HG03066 (cell line): ENCODE data around the gene LYAR.

ENCODE experiments used
- ATAC-seq: cut with Tn5 transposase; IDR thresholded peaks from one replicate; pipeline ENCODE4 v1.9.1; 2021; ENCODE audit warnings: low read depth; ENCODE audit not compliant: unreplicated experiment

LYAR gene

GRCh38 chr4:4317496-4318232 lies 27.7 kb upstream of the LYAR start:
- no peak for ATAC-seq

- no peak for ATAC-seq
These were observed 26.2 kb upstream of the LYAR start for GRCh38 chr4:4316150-4316495.

DNA sequence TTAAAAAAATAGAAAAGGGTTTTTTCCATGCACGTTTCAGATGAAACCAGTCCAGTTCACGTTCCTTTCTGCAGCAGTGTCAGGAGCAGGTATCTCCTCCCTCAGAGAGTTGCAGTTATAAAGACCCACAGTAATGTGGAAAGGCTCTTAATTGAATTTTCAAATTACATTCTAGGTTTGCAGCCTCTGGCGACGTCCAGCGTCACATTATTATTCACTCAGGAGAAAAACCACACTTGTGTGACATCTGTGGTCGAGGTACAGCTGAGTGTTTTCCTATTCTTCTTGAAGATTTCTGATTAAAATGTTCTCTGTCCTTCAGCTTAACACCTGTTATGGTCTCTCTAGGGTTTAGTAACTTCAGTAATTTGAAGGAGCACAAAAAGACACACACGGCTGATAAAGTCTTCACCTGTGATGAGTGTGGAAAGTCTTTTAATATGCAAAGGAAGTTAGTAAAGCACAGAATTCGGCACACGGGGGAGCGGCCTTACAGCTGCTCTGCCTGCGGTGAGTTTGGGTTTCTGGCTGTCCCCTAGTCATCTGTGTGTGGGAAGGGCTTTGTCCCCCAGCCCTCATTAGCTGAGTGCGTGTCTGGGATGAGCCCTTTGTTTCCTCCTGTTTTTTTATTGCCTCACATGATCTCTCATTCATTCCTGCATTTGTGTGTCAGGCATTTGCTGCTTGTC lies 25.7 kb upstream of the LYAR start:
- ATAC-seq, result no peak

DNA sequence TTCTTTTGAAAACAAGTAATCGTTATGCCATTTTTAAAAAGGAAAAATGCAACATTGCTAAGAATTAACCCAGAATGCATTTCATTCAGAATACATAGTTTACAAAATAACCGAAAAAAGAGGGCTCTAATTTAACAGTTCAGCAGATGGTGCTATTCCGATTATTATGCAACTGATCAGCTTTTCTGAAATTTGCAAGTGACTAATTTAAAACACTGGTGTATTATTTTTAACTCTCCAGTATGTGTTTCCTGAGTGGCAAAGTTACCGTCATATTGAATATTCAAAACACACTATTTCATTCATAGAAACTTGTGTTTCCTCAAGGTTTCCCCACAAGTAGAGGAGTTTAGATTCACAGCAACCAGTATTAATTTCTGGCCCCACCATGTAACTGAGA lies 21.2 kb upstream of the LYAR start:
- no peak for ATAC-seq

GRCh38 chr4:4308800-4309441 lies 19.0 kb upstream of the LYAR start:
- ATAC-seq, result no peak

- ATAC-seq, result no peak
These were observed 17.0 kb upstream of the LYAR start for GRCh38 chr4:4306920-4307319.

- ATAC-seq, result no peak
These were observed 12.5 kb upstream of the LYAR start for GRCh38 chr4:4302416-4302815.

DNA sequence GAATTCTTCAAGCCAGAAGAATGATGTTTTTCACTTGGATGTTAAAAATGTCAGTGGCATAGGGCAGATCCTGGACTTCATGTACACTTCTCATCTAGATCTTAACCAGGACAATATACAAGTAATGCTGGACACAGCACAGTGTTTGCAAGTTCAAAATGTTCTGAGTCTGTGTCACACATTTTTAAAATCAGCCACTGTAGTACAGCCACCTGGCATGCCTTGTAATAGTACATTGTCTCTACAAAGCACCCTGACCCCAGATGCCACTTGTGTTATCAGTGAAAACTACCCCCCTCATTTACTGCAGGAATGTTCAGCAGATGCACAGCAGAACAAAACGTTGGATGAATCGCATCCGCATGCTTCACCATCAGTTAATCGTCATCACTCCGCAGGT lies 12.0 kb upstream of the LYAR start:
- no peak for ATAC-seq

GRCh38 chr4:4299006-4299405 lies 9.1 kb upstream of the LYAR start:
- no peak for ATAC-seq

DNA sequence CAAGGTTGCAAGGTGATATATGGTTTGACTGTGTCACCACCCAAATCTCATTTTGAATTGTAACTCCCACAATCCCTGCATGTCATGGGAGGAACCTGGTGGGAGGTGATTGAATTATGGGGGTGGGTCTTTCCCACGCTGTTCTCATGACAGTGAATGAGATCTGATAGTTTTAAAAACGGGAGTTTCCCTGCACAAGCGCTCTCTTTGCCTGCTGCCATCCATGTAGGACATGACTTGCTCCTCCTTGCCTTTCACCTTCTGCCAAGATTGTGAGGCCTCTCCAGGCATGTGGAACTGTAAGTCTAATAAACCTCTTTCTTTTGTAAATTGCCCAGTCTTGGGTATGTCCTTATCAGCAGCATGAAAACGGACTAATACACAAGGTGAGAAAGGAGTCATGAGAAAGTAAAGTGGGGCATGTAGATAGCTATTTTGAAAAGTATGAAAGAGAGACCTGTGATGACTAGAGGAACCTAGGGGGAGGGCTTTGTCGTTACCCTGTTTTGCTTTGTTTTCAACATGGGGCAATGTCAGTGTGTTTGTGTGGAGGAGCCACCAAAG lies 6.4 kb upstream of the LYAR start:
- no peak for ATAC-seq

DNA sequence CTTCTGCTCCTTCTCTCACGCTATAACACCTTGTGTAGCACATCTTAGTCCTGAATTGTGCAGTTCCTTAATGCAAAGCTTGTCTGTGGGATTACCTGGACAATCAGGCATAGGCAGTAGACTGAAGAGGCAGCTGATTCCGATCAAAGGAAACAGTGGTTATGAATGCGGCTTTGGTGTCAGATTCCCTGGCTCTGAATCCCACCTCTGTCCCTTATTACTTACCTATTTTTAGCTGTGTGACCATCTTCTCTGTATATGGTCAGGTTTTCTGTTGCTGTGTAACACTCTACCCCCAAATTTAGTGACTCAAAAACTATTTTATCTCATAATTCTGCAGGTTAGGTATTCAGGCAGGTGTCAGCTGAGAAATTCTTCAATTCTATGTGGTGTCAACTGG lies 3.3 kb upstream of the LYAR start:
- ATAC-seq, result no peak

GRCh38 chr4:4289597-4289940 lies 385 bp downstream of the LYAR start:
- ATAC-seq, result peak; percentile 22

- no peak for ATAC-seq
These were observed 899 bp downstream of the LYAR start for GRCh38 chr4:4289055-4289454.

GRCh38 chr4:4288098-4288497 lies 1.9 kb downstream of the LYAR start:
- ATAC-seq, result no peak

DNA sequence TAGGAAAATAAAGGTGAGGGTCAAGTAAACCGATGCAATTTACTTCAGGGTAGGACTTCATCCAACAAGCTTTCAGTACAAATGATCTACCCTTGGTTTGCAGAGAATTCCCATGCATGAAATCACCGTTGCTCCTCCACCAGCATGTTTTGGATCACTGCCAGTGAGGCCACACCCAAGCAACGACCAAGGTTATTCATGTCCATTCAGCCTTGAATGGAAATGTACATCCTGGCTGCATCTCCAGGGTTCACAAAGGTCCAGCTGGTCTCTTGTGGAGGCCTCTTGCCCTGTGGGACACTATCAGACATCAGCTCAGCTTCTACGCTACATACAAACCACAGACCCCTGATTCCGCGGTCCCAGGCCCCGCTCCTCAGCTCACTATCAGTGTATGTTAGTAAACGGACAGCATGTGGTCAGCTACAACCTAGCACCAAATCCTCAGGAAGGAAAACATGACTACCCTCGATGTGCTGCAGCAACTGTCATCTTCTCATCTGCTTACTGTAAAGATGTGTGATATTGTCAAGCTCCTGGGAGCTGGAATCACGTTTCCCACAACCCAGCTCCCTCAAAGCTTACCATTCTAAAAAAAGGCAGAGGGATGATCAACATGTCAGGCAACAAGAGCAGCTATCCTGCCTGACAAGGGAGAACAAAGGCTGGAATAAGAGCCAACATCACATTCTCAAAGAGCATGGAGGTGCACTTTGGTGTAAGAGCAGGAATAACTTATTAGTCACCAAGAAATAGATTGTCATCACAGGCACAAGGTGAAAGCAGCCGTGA lies 4.9 kb downstream of the LYAR start:
- no peak for ATAC-seq

DNA sequence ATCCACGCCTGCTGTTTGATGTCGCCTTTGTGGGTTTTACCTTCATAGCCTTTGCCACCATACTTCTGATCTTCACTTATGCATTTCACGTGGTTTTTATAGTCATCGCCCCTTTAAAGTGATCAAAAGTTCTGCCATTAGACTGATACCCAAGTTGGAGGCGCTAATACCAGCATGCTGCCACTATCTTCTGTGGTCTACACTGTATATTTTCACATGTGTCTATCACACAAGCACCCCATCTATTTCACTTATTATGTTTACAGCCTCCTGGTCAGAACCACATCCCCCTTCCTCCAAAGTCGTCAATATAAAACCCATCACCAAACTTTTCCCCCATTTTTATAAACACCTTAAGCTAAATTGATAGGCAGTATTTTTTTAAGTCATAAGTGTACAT lies 8.2 kb downstream of the LYAR start:
- ATAC-seq, result no peak

DNA sequence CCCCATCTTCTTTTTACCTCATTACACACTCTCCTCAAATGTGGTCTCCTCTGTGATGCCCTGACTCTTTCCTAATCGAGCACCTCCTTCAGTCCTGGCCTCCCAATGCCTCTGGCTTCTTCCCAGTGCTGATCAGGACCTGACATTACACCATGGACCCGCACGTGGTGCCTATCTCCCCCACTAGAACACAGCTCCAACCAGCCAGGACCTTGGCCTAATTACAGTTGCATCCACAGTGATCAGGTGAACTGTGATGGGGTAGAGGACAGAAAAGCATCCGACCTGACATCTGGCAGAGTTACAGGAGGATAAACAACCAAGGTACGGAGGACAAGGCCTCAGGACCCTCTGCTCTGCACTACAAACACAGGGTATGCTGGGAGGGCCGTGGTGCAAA lies 12.4 kb downstream of the LYAR start:
- ATAC-seq, result no peak

DNA sequence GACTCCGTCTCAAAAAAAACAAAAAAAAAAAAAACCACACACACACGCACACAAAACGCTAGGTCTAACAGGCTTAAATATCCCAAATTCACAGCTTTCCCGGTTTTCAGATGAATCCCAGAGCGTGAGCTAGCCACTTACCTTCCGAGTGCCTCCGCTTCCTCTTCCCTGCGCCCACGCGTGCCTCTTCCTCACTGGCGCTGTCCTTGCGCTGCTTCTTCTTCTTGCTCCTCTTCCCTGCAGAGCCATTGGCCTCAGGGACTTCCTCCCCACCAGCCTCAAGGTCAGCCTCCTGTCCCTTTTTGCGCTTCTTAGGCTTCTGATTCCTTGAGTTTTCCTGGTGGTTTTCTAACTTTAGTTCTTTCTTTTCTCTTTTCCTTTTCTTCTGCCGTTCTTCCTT lies 15.7 kb downstream of the LYAR start:
- ATAC-seq, result no peak

DNA sequence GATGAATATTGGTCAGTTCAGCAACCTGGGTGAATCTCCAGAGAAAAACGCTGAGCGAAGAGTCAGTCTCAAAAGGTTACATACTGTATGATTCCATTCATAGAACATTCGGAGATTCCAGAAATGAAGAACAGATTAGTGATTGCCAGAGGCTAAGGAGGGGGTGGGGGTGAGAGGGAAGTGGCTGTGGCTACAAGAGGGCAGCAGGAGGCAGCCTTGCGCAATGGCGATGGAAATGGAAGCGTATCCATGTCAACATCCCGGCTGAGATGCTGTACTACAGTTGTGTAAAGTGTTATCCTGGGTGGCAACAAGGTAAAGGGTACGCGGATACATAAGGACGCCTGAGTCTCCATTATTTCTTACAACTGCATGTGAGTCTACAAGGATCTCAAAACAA lies 18.0 kb downstream of the LYAR start:
- ATAC-seq, result no peak

- ATAC-seq, result no peak
These were observed 19.4 kb downstream of the LYAR start for GRCh38 chr4:4270529-4270928.

GRCh38 chr4:4269856-4270255 lies 20.1 kb downstream of the LYAR start:
- no peak for ATAC-seq
